OCI-LY7 (cell line): ENCODE measurements around the gene ARHGEF12. TPM values are rescaled to one million over a fixed set of nuclear protein-coding genes. Genes with fewer than 3 reads are reported as not detected.

ENCODE experiments used
- BruUV-seq: library from RNA; stranded (reverse); fragments of 400-500 nt; replicated peaks from 2 replicates; lab custom pipeline; 2021; lab: Mats Ljungman, UMichigan
- CTCF ChIA-PET: fragments of 300-600 bp; sonication (Branson Sonifier 250); formaldehyde crosslinking; loops from one replicate; lab custom pipeline; 2022; ENCODE audit warnings: antibody characterized with exemption; ENCODE audit not compliant: unreplicated experiment; lab: Charles Lee
- POLR2A ChIA-PET: fragments of 300-600 bp; sonication (Branson Sonifier 250); formaldehyde crosslinking; loops from one replicate; lab custom pipeline; 2022; ENCODE audit warnings: antibody characterized with exemption; lab: Charles Lee
- DNase-seq: peaks from one replicate; pipeline ENCODE4 v3.0.0-alpha.2; 2015; ENCODE audit warnings: low spot score
- H2AFZ ChIP-seq: fragments of 200-600 bp; sonication (generic), shearing (Covaris generic); 2 replicates; pipeline ENCODE4 v1.6.1; 2014; ENCODE audit warnings: mild to moderate bottlenecking, antibody characterized with exemption, low read length, moderate library complexity
- H3K27ac ChIP-seq: fragments of 200-600 bp; sonication (generic); 2 replicates; pipeline ENCODE4 v1.5.1; 2014; ENCODE audit warnings: mixed run types, low read depth, mild to moderate bottlenecking, moderate library complexity, low read length, inconsistent platforms; ENCODE audit not compliant: poor library complexity, severe bottlenecking
- H3K36me3 ChIP-seq: fragments of 200-600 bp; sonication (generic); 2 replicates; pipeline ENCODE4 v1.6.1; 2014; ENCODE audit warnings: mild to moderate bottlenecking, antibody characterized with exemption, low read length, moderate library complexity, mixed read lengths; ENCODE audit not compliant: insufficient read depth
- H3K4me1 ChIP-seq: fragments of 200-600 bp; sonication (generic); 2 replicates; pipeline ENCODE4 v1.5.1; 2014; ENCODE audit warnings: mild to moderate bottlenecking, low read length; ENCODE audit not compliant: insufficient read depth, poor library complexity, severe bottlenecking
- H3K4me2 ChIP-seq: fragments of 200-600 bp; sonication (generic); 2 replicates; pipeline ENCODE4 v1.6.1; 2014; ENCODE audit warnings: mild to moderate bottlenecking, low read length
- H3K4me3 ChIP-seq: fragments of 200-600 bp; sonication (generic); 2 replicates; pipeline ENCODE4 v1.5.1; 2014; ENCODE audit warnings: mild to moderate bottlenecking, low read depth, low read length; ENCODE audit not compliant: poor library complexity, severe bottlenecking
- H3K79me2 ChIP-seq: fragments of 200-600 bp; sonication (generic); 2 replicates; pipeline ENCODE4 v1.6.1; 2016; ENCODE audit warnings: low read depth, mild to moderate bottlenecking, low read length, moderate library complexity, mixed read lengths; ENCODE audit not compliant: insufficient read depth
- H3K9me2 ChIP-seq: fragments of 200-600 bp; sonication (generic); 2 replicates; pipeline ENCODE4 v1.6.1; 2016; ENCODE audit warnings: mild to moderate bottlenecking, low read length, mixed read lengths; ENCODE audit not compliant: insufficient read depth
- H3K9me3 ChIP-seq: fragments of 200-600 bp; sonication (generic); 2 replicates; pipeline ENCODE4 v1.6.1; 2014; ENCODE audit warnings: mild to moderate bottlenecking, mixed run types, low read length, mixed read lengths
- H4K20me1 ChIP-seq: fragments of 200-600 bp; sonication (generic); 2 replicates; pipeline ENCODE4 v1.6.1; 2014; ENCODE audit warnings: mild to moderate bottlenecking, antibody characterized with exemption, low read length, moderate library complexity, mixed read lengths; ENCODE audit not compliant: insufficient read depth
- EZH2phosphoT487 ChIP-seq: fragments of 200-600 bp; sonication (generic); IDR thresholded peaks from 2 replicates; pipeline ENCODE4 v1.6.1; 2018; ENCODE audit warnings: low read depth, borderline replicate concordance, mild to moderate bottlenecking, mixed run types, antibody characterized with exemption, low read length, moderate library complexity, mixed read lengths
- intact Hi-C: fragments of 100-400 bp; cut with micrococcal nuclease; formaldehyde crosslinking; loops from one replicate; pipeline ENCODE4 v1.10.0; 2022; ENCODE audit not compliant: unreplicated experiment
- total RNA-seq, 2 experiments: library from RNA; depleted of rRNA in 1 of 2; stranded (reverse); fragments of >200 nt in 1 of 2; shearing (Covaris generic) in 1 of 2; gene quantifications; 2 replicates each; pipeline ENCODE4 v1.2.3, GENCODE V29; 2014 to 2022
- TF ChIP-seq, protein P1 (sequence below): fragments of 200-600 bp; sonication (generic); conservative IDR thresholded peaks from 2 replicates; pipeline ENCODE4 v1.5.1; 2014; ENCODE audit warnings: mild to moderate bottlenecking, antibody characterized with exemption, low read length, moderate library complexity, mixed read lengths

Gene ARHGEF12
- total RNA-seq, 2 experiments from 2014 or later = 16.1 to 31.8 TPM

- ChIA-PET POLR2A (no interaction called here), CTCF (no interaction called here)
- Histone ChIP-seq H3K4me1 (no peaks in the 10 kb centered on the region), H3K4me2 (no peak overlapping the region), H3K79me2 (no peaks in the 10 kb centered on the region), H3K9me2 (no peaks in the 10 kb centered on the region), H3K27ac (no peak overlapping the region), H3K4me3 (no peak overlapping the region), H2AFZ (no peak overlapping the region), H4K20me1 (no peaks in the 10 kb centered on the region; the same call in 1 of the 2 replicates), H3K9me3 (no peaks in the 10 kb centered on the region), H3K36me3 (no peaks in the 10 kb centered on the region)
- no peak for DNase-seq
- no TSS peak for BruUV-seq
- no peak for TF ChIP-seq EZH2phosphoT487
- TF ChIP-seq, protein P1, sequence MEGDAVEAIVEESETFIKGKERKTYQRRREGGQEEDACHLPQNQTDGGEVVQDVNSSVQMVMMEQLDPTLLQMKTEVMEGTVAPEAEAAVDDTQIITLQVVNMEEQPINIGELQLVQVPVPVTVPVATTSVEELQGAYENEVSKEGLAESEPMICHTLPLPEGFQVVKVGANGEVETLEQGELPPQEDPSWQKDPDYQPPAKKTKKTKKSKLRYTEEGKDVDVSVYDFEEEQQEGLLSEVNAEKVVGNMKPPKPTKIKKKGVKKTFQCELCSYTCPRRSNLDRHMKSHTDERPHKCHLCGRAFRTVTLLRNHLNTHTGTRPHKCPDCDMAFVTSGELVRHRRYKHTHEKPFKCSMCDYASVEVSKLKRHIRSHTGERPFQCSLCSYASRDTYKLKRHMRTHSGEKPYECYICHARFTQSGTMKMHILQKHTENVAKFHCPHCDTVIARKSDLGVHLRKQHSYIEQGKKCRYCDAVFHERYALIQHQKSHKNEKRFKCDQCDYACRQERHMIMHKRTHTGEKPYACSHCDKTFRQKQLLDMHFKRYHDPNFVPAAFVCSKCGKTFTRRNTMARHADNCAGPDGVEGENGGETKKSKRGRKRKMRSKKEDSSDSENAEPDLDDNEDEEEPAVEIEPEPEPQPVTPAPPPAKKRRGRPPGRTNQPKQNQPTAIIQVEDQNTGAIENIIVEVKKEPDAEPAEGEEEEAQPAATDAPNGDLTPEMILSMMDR = no peak
- intact Hi-C loops = no loop called here
These were observed 50.7 kb downstream of the ARHGEF12 start for GRCh38 chr11:120386774-120387371.

DNA sequence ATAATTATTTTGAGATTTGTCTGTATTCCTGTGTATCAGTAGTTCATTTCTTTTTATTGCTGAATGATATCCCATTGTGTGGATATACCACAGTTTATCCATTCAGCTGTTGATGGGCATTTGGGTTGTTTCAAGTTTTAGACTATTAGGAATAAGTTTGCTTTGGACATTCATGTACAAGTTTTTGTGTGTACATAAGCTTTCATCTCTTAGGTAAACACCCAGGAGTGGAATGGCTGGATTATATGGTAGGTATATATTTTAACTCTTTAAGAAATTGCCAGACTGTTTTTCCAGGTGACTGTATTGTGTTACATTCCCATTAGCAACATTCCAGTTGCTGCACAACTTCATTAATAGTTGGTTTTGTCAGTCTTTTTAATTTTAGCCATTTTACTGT is 52.0 kb downstream of the ARHGEF12 start:
- Histone ChIP-seq H3K9me3 (no peaks in the 10 kb centered on the region), H3K36me3 (no peaks in the 10 kb centered on the region), H3K27ac (no peak overlapping the region), H4K20me1 (no peaks in the 10 kb centered on the region; the same call in 1 of the 2 replicates), H3K4me1 (no peaks in the 10 kb centered on the region), H2AFZ (no peak overlapping the region), H3K4me2 (no peak overlapping the region), H3K79me2 (no peaks in the 10 kb centered on the region), H3K4me3 (no peak overlapping the region), H3K9me2 (no peaks in the 10 kb centered on the region)
- no TSS peak for BruUV-seq
- CTCF ChIA-PET = no interaction called here
- intact Hi-C loops = no loop called here
- POLR2A ChIA-PET = interaction anchor here (0.6 to 1.0 kb wide), 2 partner anchors 12 to 20 kb away, joined by 3 to 5 read pairs; no protein-coding TSS in a partner anchor
- no peak for DNase-seq
- TF ChIP-seq EZH2phosphoT487 = no peak
- TF ChIP-seq, protein P1 = no peak
